Mammary epithelial cell (primary cell): ENCODE data around the gene SETX.

ENCODE experiments used
- EZH2 ChIP-seq: IDR thresholded peaks from 2 replicates; pipeline ENCODE4 v1.6.1; 2012; ENCODE audit warnings: low read length, inconsistent platforms, borderline replicate concordance
- TF ChIP-seq, protein P1 (sequence below), 2 donors: IDR thresholded peaks in 1 of 2; conservative IDR thresholded peaks in 1 of 2; 2 replicates each; pipeline ENCODE4 v1.5.1; 2011 to 2012; ENCODE audit warnings: inconsistent platforms in 2 of 2, low read length in 2 of 2, mild to moderate bottlenecking in 2 of 2, control low read depth in 1 of 2, low read depth in 1 of 2; ENCODE audit not compliant: insufficient read depth in 1 of 2; ENCODE audit errors: extremely low read depth in 1 of 2

DNA sequence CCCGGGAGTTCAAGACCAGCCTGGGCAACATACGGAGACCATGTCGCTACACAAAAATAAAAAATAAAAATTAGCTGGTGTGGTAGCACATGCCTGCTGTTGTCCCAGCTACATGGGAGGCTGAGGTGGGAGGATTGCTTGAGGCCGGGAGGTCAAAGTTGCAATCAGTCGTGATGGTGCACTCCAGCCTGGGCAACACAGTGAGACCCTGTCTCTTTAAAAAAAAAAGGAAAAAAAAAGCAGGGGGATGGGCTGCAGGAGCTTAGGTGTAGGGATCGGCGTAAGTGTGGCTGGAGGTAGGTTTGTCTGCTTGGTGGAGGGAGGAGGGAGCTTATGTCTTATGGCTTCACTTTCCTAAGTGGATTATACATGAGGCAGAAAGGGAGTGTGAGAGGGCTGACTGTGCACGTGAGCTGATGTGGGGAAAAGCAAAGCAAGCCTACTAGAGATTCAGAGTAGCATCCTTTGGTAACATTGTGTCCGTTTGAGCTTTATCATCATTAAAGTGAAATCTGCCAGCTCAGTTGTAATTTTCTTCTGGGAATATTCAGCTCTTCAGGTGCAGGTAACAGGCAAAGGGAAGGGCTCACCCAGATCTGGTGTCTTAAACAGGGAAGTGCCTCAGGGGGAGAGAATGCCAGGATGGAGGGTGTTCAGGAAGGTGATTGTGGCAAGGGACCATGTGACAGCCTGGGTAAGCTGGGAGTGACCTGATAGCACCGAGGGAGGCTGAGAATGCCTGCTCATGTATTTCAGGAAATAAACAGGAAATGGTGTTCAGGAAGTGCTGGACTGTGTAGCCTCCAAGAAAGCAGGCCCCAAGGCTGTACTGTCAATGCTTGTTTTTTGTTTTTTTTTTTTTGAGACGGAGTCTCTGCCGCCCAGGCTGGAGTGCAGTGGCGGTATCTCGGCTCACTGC, 17.6 kb upstream of the SETX start:
- TF ChIP-seq, protein P1, sequence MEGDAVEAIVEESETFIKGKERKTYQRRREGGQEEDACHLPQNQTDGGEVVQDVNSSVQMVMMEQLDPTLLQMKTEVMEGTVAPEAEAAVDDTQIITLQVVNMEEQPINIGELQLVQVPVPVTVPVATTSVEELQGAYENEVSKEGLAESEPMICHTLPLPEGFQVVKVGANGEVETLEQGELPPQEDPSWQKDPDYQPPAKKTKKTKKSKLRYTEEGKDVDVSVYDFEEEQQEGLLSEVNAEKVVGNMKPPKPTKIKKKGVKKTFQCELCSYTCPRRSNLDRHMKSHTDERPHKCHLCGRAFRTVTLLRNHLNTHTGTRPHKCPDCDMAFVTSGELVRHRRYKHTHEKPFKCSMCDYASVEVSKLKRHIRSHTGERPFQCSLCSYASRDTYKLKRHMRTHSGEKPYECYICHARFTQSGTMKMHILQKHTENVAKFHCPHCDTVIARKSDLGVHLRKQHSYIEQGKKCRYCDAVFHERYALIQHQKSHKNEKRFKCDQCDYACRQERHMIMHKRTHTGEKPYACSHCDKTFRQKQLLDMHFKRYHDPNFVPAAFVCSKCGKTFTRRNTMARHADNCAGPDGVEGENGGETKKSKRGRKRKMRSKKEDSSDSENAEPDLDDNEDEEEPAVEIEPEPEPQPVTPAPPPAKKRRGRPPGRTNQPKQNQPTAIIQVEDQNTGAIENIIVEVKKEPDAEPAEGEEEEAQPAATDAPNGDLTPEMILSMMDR (conservative IDR thresholded peaks at IDR 0.05 in 1 of 2, IDR thresholded peaks at IDR 0.05 in 1 of 2; ENCODE audit: extremely low read depth in 1 of 2, insufficient read depth in 1 of 2, low read depth in 1 of 2, low read length in 2 of 2), result no peak
- TF ChIP-seq EZH2, result no peak
